ENCODE measurements around the gene DCANP1.

The DCANP1 gene

GRCh38 chr5:135436951-135437418, 10.2 kb downstream of the DCANP1 start:
- Histone ChIP-seq H3K4me1 (ENCODE audit: insufficient read depth, poor library complexity, severe bottlenecking) (peaks cover 8% of the 10 kb centered on the region), H3K4me3 (ENCODE audit: severe bottlenecking) (no peak overlapping the region)
- no peak for TF ChIP-seq CTCF (IDR thresholded peaks at IDR 0.05; ENCODE audit: poor library complexity, severe bottlenecking)

GRCh38 chr5:135435467-135436330, 11.4 kb downstream of the DCANP1 start:
- TF ChIP-seq CTCF (IDR thresholded peaks at IDR 0.05; ENCODE audit: poor library complexity, severe bottlenecking), result no peak
- Histone ChIP-seq H3K27ac (ENCODE audit: poor library complexity, severe bottlenecking) (no peak overlapping the region), H3K9me3 (ENCODE audit: severe bottlenecking) (no peaks in the 10 kb centered on the region), H3K27me3 (ENCODE audit: insufficient read depth, poor library complexity, severe bottlenecking) (no peaks in the 10 kb centered on the region), H3K36me3 (ENCODE audit: low read depth) (no peaks in the 10 kb centered on the region), H3K4me3 (ENCODE audit: severe bottlenecking) (no peak overlapping the region), H3K4me1 (ENCODE audit: insufficient read depth, poor library complexity, severe bottlenecking) (peaks cover 8% of the 10 kb centered on the region)
- ATAC-seq (ENCODE audit: low read depth), result no peak
- DNase-seq (ENCODE audit: low spot score), result no peak

More at GRCh38 chr5:135436951-135437418, 10.2 kb downstream of the DCANP1 start:
- H3K27ac ChIP-seq (ENCODE audit: poor library complexity, severe bottlenecking), result no peak overlapping the region
- H3K27me3 ChIP-seq (ENCODE audit: insufficient read depth, poor library complexity, severe bottlenecking), result no peaks in the 10 kb centered on the region
- ATAC-seq (ENCODE audit: low read depth), result no peak
- H3K36me3 ChIP-seq (ENCODE audit: low read depth), result no peaks in the 10 kb centered on the region
- DNase-seq (ENCODE audit: low spot score), result no peak
- no peaks in the 10 kb centered on the region for H3K9me3 ChIP-seq (ENCODE audit: severe bottlenecking)

GRCh38 chr5:135434591-135435466, 12.3 kb downstream of the DCANP1 start:
- DNase-seq (ENCODE audit: low spot score) (no peak), ATAC-seq (ENCODE audit: low read depth) (no peak)
- no peak overlapping the region for H3K4me3 ChIP-seq (ENCODE audit: severe bottlenecking)
- H3K27me3 ChIP-seq (ENCODE audit: insufficient read depth, poor library complexity, severe bottlenecking), result no peaks in the 10 kb centered on the region
- no peaks in the 10 kb centered on the region for H3K36me3 ChIP-seq (ENCODE audit: low read depth)
- no peak for TF ChIP-seq CTCF (IDR thresholded peaks at IDR 0.05; ENCODE audit: poor library complexity, severe bottlenecking)
- H3K4me1 ChIP-seq (ENCODE audit: insufficient read depth, poor library complexity, severe bottlenecking), result peaks cover 8% of the 10 kb centered on the region
- no peak overlapping the region for H3K27ac ChIP-seq (ENCODE audit: poor library complexity, severe bottlenecking)
- H3K9me3 ChIP-seq (ENCODE audit: severe bottlenecking), result no peaks in the 10 kb centered on the region

GRCh38 chr5:135433681-135434426, 13.3 kb downstream of the DCANP1 start:
- H3K27ac ChIP-seq (ENCODE audit: poor library complexity, severe bottlenecking), result no peak overlapping the region
- H3K9me3 ChIP-seq (ENCODE audit: severe bottlenecking), result no peaks in the 10 kb centered on the region
- ATAC-seq (ENCODE audit: low read depth) (no peak), DNase-seq (ENCODE audit: low spot score) (no peak)
- no peaks in the 10 kb centered on the region for H3K36me3 ChIP-seq (ENCODE audit: low read depth)
- no peaks in the 10 kb centered on the region for H3K27me3 ChIP-seq (ENCODE audit: insufficient read depth, poor library complexity, severe bottlenecking)
- no peak for TF ChIP-seq CTCF (IDR thresholded peaks at IDR 0.05; ENCODE audit: poor library complexity, severe bottlenecking)
- peaks cover 8% of the 10 kb centered on the region for H3K4me1 ChIP-seq (ENCODE audit: insufficient read depth, poor library complexity, severe bottlenecking)
- no peak overlapping the region for H3K4me3 ChIP-seq (ENCODE audit: severe bottlenecking)
